BJ (cell line): Measurements from ENCODE around the gene EIF2S3. TPM values are rescaled to one million over a fixed set of nuclear protein-coding genes. Genes with fewer than 3 reads are reported as not detected.

Source experiments
- CTCF ChIA-PET: fragments of 350-600 bp; formaldehyde crosslinking; extraction: SDS; loops from one replicate; lab custom pipeline; 2021; ENCODE audit warnings: antibody characterized with exemption, inconsistent platforms; lab: Yijun Ruan, JAX
- POLR2A ChIA-PET: fragments of 300-600 bp; sonication (Branson Sonifier 250); formaldehyde crosslinking; extraction: SDS; loops from one replicate; lab custom pipeline; 2021; ENCODE audit warnings: antibody characterized with exemption; lab: Charles Lee
- DNase-seq: peaks from one replicate; pipeline ENCODE4 v3.0.0-alpha.2; 2011; ENCODE audit warnings: low read depth
- H3K27me3 ChIP-seq: 2 replicates; pipeline ENCODE4 v1.6.0; 2011; ENCODE audit warnings: low read length; ENCODE audit not compliant: control insufficient read depth, insufficient read depth
- H3K36me3 ChIP-seq: 2 replicates; pipeline ENCODE4 v1.5.1; 2011; ENCODE audit warnings: low read length; ENCODE audit not compliant: control insufficient read depth, insufficient read depth
- H3K4me3 ChIP-seq: 2 replicates; pipeline ENCODE4 v1.5.1; 2011; ENCODE audit warnings: low read depth, mild to moderate bottlenecking, control low read depth, low read length
- CTCF ChIP-seq: IDR thresholded peaks from 2 replicates; pipeline ENCODE4 v1.5.1; 2011; ENCODE audit warnings: low read depth, mild to moderate bottlenecking, control low read depth, inconsistent platforms, low read length, moderate library complexity; ENCODE audit not compliant: insufficient read depth
- polyA plus RNA-seq: library from polyadenylated mRNA; depleted of rRNA; stranded (reverse); fragments of >200 nt; gene quantifications from 2 replicates; pipeline ENCODE4 v1.2.3, GENCODE V29; 2011; rRNA removed

Gene EIF2S3
- polyA plus RNA-seq, 1 experiment, result 55.9 TPM

- peak; percentile 41 for DNase-seq
- CTCF ChIA-PET, result no interaction called here
- H3K36me3 ChIP-seq, result no peaks in the 10 kb centered on the region
- H3K4me3 ChIP-seq, result no peak overlapping the region
- H3K27me3 ChIP-seq, result no peaks in the 10 kb centered on the region
- POLR2A ChIA-PET, result interaction anchor here (0.5 kb wide), 1 partner anchor 33 kb away, joined by 8 read pairs; no protein-coding TSS in a partner anchor
- TF ChIP-seq CTCF, result no peak
These were observed 58.4 kb downstream of the EIF2S3 start for GRCh38 chrX:24113181-24113580.

GRCh38 chrX:24117258-24117657 lies 62.5 kb downstream of the EIF2S3 start:
- POLR2A ChIA-PET, result no interaction called here

GRCh38 chrX:24124244-24124799 lies 69.6 kb downstream of the EIF2S3 start:
- H3K4me3 ChIP-seq, result no peak overlapping the region
- POLR2A ChIA-PET, result no interaction called here
- no peak for DNase-seq
- no peaks in the 10 kb centered on the region for H3K36me3 ChIP-seq
- CTCF ChIA-PET, result interaction anchor here (0.6 kb wide), 1 partner anchor 12 kb away, joined by 3 read pairs; no protein-coding TSS in a partner anchor
- TF ChIP-seq CTCF, result no peak
- no peaks in the 10 kb centered on the region for H3K27me3 ChIP-seq

More at GRCh38 chrX:24117258-24117657, 62.5 kb downstream of the EIF2S3 start:
- TF ChIP-seq CTCF, result no peak
- CTCF ChIA-PET, result no interaction called here
- DNase-seq, result peak; percentile 39
- Histone ChIP-seq H3K4me3 (no peak overlapping the region), H3K27me3 (no peaks in the 10 kb centered on the region), H3K36me3 (no peaks in the 10 kb centered on the region)

GRCh38 chrX:24125028-24125612 lies 70.4 kb downstream of the EIF2S3 start:
- ChIA-PET POLR2A (no interaction called here), CTCF (interaction anchor here (0.7 kb wide), 2 partner anchors 31 to 270 kb away, joined by 3 read pairs; no protein-coding TSS in a partner anchor)
- Histone ChIP-seq H3K27me3 (no peaks in the 10 kb centered on the region), H3K4me3 (no peak overlapping the region), H3K36me3 (no peaks in the 10 kb centered on the region)
- no peak for TF ChIP-seq CTCF
- no peak for DNase-seq

Other genes starting within 250 kb of the EIF2S3 start
- gene APOO, start 147.0 kb upstream of the EIF2S3 start, polyA plus RNA-seq, result 6.6 and 10.0 TPM in 2 replicates
- gene CXorf58, start 146.9 kb upstream of the EIF2S3 start, polyA plus RNA-seq, result not detected in 2 replicates
- 2.7 and 5.2 TPM in 2 replicates for gene KLHL15, start 27.8 kb upstream of the EIF2S3 start, polyA plus RNA-seq
- 12.5 and 21.8 TPM in 2 replicates for gene ZFX, start 94.8 kb downstream of the EIF2S3 start, polyA plus RNA-seq